HG03095 (cell line): ENCODE measurements around the gene WDR45B.
"Not testable (repeated sequence)": the region's sequence is repeated elsewhere in the genome, so short reads cannot be mapped to it uniquely, and the experiment has no call there.

ENCODE experiments used
- ATAC-seq: cut with Tn5 transposase; IDR thresholded peaks from one replicate; pipeline ENCODE4 v1.9.1; 2021; ENCODE audit warnings: moderate library complexity; ENCODE audit not compliant: unreplicated experiment

WDR45B gene

DNA sequence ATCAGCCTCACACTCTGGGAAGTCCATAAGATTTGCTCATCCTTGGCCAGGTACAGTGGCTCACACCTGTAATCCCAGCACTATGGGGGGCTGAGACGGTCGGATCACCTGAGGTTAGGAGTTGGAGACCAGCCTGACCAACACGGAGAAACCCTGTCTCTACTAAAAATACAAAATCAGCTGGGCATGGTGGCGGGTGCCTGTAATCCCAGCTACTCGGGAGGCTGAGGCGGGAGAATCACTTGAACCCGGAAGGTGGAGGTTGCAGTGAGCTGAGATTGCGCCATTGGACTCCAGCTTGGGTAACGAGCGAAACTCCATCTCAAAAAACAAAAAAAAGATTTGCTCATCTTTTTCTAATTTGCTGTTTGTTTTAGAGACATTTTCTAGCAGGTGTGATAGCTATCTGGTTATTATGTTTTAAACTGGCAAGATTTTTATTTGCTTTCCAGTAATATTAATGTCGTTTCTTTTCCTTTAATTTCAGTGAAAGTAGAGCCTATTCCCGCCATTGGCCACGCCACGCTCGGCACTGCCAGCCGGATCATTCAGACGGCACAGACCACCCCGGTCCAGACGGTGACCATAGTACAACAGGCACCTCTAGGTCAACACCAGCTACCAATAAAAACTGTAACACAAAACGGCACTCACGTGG, 61.5 kb downstream of the WDR45B start:
- ATAC-seq: no peak

DNA sequence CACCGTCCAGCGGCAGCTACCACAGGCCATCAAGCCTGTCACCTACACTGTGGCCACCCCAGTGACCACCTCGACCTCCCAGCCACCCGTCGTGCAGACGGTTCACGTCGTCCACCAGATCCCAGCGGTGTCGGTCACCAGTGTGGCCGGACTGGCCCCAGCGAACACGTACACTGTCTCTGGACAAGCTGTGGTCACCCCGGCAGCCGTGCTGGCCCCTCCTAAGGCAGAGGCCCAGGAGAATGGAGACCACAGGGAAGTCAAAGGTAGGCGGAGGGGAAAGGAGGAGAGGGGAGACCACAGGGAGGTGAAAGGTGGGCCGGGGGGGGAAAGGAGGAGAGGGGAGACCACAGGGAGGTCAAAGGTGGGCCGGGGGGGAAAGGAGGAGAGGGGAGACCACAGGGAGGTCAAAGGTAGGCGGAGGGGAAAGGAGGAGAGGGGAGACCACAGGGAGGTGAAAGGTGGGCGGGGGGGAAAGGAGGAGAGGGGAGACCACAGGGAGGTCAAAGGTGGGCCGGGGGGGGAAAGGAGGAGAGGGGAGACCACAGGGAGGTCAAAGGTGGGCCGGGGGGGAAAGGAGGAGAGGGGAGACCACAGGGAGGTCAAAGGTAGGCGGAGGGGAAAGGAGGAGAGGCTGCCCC, 62.2 kb downstream of the WDR45B start:
- ATAC-seq: not testable (repeated sequence)

DNA sequence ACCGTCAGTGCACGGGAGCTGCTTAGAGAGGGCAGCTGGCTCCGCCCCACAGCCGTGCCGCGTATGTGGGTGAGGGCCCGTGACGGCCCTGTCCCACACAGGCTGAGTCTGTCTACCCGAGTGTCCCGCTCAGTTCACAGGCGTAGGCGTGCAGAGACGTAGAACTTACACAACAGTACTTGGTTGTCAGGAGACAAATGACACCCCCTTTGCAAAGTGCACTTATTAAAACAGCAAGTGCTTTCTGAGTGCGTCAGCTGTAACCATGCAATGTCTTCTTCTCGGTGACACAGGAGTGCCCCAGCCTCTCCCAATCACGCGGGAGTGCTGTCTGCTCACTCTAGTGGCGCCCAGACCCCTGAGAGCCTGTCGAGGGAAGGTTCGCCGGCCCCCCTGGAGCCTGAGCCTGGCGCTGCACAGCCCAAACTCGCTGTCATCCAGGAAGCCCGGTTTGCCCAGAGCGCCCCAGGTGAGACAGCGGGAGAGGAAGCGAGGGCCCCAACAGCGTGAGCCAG, 64.5 kb downstream of the WDR45B start:
- no peak for ATAC-seq

DNA sequence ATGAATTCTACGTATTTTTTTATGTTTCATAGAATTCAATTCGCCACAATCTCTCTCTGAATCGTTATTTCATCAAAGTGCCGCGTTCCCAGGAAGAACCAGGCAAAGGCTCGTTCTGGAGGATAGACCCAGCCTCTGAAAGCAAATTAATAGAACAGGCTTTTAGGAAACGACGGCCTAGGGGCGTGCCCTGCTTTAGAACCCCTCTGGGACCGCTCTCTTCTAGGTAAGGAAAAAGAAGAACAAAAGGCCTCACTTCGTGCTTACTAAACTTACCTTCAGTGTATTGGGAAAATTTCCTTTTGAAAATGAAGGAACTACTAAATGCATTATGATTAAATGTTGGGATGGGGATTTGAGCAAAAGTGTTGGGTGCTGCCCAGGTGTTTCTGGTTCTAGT, 65.5 kb downstream of the WDR45B start:
- ATAC-seq: no peak

DNA sequence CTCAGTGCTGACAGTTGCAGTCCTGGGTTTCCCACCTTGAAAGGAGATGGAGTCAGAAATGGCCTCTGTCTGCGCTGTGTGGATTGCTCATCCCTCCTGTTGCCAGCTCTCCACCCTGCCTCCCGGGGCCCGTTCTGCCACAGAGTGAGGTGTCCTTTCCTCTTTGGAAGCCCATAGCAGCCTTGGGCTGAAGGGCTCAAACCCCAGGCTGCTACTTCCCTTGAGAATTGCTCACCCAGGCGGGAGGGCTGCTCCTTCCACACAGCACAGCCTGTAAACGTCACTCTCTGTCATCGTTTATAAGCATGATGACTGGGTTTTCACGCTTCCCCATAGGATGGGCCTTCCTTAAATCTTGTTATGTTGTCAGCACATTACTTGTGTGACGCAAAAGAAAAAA, 66.0 kb downstream of the WDR45B start:
- no peak for ATAC-seq

DNA sequence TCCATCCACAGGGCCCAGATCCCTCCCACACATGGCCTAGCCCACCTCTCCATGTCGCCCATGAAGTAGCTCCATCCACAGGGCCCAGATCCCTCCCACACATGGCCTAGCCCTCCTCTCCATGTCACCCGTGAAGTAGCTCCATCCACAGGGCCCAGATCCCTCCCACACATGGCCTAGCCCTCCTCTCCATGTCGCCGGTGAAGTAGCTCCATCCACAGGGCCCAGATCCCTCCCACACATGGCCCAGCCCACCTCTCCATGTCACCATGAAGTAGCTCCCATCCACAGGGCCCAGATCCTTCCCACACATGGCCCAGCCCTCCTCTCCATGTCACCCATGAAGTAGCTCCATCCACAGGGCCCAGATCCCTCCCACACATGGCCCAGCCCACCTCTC, 68.3 kb downstream of the WDR45B start:
- not testable (repeated sequence) for ATAC-seq

DNA sequence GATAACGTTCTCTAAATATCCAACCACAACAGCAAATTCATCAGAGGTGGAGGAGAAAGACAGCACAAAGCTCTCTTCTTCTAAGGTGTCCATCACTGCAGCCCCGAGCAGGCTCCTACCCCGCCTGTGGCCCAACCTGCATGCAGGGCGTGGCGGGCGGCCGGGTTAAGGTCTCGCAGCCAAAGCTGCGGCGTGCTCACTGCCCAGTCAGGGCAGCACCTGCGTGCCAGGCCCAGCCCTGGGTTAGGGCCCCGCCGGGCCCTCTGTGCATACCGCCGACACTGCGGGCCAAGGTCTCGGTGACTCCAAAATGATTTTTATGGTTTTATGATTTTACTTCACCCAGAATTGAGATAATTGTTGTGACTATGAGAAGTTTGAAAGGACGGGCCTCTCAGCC, 70.9 kb downstream of the WDR45B start:
- ATAC-seq: no peak

DNA sequence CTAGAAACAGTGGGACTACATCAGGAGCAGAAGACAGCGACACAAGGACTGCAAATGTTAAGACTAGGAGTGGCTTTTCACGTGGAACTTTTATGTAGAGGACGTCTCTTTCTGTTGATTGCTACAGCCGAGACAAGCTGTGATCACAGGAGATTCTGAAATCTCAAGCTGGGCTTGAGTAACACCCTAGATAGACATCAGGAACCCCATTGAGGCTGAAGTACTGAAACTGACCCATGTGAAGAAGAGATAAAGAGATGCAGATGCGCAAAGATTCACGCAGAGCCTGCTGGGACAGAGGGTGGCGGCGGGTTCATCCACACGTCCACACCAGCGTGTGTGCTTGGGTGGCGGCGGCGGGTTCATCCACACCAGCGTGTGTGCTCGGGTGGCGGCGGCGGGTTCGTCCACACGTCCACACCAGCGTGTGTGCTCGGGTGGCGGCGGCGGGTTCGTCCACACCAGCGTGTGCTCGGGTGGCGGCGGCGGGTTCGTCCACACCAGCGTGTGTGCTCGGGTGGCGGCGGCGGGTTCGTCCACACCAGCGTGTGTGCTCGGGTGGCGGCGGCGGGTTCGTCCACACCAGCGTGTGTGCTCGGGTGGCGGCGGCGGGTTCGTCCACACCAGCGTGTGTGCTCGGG, 72.5 kb downstream of the WDR45B start:
- not testable (repeated sequence) for ATAC-seq

DNA sequence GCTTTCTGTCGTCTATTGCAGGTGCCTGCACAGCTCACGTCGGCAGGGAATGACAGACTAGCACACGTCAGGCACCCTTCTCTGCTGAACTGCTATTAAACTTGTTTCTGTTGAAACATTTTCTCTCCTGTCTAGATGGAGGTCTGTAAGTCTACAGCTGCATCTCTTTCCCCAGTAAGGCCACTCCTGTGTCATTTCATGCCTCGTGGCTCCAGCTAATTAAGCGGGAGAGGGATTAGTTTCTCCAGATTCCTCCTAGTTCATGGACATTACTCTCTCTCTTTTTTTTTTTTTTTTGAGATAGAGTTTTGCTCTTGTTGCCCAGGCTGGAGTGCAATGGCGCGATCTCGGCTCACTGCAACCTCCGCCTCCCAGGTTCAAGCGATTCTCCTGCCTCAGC, 74.2 kb downstream of the WDR45B start:
- no peak for ATAC-seq

DNA sequence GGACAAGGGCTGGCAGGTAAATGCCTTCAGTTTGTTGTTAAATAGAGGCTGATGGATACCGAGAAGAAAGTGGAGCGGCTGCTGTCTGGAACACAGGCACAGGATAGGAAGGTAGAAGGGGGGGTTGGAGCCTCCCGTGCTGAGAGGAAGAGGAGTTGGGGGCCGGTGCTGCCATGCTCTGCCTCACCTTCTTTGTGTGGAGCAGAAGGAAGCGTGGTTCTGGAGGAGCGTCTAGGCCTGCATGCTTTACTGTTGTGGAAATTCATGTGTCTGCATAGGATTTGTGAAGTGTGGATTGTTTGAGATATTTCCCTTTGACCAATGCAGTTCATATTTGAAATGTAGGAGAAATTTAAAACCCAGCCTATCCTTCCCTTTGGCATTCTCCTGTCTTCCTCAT, 76.4 kb downstream of the WDR45B start:
- no peak for ATAC-seq

DNA sequence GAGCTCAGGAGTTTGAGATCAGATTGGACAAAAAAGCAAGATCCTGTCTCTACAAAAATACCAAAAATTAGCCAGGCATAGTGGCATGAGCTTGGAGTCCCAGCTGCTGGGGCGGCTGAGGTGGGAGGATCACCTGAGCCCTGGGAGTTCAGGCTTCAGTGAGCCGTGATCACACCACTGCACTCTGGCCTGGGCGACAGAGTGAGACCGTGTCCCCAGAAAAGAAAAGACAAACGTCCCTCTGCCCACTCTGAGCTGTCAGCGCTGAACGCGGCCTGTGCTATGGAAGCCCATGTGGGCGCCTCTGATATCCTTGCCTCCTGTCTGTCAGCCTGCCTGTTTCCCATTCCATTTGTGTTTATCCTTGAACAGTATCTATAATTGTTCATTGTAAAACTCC, 78.0 kb downstream of the WDR45B start:
- no peak for ATAC-seq

DNA sequence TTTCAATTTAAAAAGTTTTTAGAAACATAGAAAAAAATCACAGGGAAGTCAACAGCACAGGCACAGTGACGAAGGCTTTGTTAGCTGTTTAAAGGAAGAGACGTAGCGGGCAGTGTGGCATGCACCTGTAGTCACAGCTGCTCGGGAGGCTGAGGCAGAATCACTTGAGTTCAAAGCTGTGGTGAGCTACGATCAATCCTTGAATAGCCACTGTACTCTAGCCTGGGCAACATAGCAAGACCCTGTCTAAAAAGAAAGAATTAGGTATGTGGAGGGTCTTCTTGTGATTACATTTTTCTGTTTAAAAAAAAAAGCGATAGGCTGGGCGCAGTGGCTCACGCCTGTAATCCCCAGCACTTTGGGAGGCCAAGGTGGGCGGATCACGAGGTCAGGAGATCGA, 78.6 kb downstream of the WDR45B start:
- no peak for ATAC-seq

DNA sequence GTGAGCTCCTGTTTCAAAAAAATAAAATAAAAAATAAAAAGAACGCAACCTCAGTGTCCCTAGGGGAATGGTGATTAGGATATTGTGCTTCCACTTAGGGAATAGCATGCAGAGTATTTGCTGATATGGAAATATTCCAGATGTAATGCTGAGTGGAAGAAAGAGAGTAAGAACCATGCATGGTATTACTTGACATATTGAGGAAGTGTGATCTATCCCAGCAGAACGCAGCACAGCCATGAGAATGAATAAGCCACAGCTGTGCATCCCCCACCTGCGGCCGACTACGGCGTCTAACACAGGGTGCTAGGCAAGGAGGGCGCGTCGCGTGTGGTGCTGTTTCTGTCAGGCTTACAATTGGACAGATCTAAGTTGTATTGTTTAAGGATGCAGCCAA, 79.2 kb downstream of the WDR45B start:
- no peak for ATAC-seq

DNA sequence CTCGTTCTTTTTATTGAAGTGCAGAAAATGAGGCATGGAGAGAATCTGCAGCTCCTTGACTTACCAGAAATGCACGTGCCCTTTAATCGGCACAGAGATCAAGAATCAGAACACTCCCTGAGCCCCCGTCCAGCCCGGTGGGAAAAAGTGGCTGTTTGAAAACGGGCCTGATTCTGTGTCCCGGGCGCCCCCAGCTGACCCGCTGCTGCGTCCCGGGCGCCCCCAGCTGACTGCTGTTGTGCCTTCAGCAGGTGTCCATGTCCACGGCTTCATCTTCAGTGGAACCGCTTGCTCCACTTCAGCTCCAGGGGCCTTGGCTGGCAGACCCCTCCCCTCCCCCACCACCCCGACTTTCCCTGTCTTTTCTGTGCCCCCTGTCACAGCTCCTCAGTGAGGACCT, 81.0 kb downstream of the WDR45B start:
- ATAC-seq: no peak

DNA sequence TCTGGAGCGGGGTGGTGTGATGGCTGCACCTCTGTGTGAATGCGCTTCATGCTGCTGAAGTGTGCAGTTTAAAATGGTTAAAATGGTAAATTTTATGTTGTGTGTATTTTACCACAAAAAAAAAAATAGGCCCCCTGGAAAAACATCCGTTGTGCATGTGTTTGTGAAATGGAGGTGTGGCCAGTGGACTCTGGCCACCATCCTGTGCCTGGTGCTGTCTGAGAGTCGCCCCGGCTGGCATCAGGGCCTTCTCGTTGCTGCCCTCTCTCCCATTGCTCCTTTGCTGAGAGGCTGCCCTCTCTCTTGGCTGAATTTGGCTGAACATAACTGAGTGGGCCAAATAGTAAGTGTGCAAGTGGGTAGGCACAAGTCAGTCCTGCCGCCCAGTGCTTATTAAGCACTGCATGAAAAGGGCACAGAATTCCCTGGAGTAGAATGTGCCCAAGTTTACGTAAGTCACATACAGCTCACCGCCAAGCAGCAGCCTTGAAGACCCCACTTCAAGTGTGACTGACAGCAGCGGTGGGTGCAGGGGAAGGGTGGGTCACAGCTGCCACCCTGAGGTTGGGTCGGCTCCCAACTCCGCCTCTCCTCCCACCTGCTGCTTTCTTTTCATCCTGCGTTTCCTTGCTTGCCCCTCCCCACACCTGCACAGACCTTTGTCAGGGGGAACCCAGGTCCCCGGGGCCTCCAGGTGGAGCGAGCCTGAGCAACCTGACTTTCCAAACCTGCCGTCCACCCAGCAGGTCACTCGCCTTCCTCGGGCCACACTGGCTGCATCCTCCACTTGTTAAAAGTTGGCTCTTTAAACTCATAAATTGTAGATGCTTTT, 81.9 kb downstream of the WDR45B start:
- ATAC-seq: no peak

DNA sequence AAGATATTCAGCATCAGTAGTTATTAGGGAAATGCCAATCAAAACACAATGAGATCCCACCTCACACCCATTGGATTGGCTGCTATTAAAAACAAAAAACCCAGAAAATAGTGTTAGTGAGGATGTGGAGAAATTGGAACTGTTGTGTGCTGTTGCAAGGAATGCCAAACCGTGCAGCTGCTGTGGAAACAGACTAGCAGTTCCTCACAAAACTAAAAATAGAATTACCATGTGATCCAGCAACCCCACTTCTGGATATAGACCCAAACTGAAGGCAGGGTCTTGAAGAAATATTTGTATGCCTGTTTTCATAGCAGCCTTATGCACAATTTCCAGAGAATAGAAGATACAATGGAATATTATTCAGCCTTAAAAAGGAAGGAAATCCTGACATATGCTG, 82.7 kb downstream of the WDR45B start:
- ATAC-seq: no peak
